ENCODE data around the gene DIP2C.
"Not testable (repeated sequence)": the region's sequence is repeated elsewhere in the genome, so short reads cannot be mapped to it uniquely, and the experiment has no call there.

Gene DIP2C

DNA sequence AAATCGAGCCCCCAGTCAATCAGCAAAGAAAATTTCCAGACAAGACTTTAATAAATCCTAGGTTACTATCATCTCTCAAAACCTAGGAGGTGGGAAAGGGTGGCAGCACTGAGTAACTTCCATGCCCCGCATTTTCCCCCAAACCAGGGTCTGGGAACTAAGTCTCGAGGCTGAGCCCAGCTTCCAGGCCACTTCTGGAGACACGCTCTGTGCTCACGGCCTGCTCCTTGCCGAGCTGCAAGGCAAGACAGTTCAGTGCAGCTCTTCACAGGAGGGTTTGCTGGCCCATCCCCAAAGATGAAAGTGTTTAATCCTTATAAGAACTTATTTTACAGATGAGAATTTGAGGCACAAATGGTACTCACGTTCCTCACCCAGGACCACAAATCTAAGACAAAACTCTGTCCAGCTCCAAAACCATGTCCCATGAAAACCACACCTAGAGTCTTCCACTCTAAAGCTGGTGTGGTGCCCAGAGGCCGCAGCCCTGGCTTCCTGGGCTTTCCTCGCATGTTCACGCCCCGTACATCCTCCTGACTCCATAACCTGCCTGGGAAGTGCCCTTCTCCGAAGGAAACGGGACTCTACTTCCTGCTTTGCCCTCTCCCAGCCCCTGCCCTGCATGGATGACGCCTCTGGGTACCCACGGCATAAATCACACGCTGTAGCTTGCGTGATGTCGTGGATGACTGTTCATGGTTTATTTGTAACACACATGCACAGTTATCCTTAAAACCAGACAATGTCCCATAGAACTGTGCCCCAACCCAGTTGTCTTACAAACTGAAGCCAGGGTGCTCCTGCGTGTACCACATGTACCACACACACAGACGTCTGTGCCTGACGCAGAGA, 201.2 kb downstream of the DIP2C start:
- no peak for DNase-seq

DNA sequence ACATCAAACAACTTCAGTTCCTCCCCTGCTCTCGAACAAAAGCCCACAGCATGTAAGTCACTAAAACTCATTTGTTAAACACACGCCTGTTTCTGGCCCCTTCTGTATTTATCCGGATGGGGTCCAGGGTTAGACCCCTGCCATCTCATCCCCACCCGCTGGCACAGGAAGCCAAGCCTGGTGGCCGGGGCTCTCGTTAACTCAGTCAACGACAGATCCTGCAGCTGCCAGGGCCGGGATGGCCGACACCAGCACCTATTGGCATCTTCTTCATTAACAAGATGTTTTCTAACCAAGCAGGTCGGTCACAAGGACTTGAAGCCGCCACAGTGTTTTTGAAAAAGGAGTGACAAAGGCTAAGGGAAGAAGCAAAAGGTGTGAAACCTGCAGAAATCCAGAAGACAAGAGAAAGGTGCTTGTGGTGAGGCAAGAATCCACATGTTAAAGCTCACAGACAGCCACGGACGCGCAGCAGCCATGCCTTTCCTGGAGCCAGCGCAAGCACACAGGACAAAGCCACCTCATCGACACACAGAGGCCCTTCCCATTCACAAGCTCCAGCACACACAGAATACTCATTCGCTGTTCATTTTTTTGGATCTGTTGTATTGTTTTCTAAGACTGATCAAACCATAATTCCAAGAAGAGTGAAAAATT, 202.7 kb downstream of the DIP2C start:
- DNase-seq = no peak

DNA sequence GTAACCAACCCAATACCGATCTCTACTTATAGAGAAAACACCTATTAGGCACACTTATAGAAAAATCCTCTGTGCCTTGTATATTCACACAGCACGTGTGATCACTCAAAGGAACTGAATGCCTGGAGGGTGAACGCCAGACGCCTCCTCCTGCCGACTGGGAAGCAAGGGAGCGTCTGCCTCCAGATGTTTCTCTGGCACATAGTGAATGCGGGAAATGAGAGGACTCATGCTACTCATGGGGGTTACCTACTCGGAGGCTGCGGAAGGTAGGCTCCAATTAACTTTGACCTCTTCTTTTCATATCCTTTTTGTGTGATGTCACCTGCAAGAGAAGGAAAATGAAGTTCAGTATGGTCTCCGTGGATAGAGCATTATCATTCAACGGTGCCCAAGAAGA, 203.3 kb downstream of the DIP2C start:
- DNase-seq = no peak

DNA sequence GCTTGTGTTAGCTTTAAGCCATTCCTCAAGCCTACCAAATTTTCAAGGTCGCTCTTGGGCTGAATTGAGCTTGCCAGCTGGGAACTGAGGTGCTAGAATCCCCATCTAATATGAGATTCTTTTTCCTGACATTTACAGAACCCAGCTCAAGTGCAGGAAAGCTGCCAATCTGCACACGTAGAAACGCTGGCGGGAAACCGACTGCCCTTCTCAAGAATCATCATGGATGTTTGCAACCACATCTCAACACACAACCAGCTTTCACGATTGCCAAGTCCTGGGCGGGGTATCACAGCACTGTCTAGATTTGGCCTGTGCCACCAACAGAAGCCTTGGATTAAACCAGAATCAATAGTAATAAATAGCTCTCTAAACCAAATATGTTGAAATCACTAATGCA, 203.7 kb downstream of the DIP2C start:
- peak; percentile 6 for DNase-seq

DNA sequence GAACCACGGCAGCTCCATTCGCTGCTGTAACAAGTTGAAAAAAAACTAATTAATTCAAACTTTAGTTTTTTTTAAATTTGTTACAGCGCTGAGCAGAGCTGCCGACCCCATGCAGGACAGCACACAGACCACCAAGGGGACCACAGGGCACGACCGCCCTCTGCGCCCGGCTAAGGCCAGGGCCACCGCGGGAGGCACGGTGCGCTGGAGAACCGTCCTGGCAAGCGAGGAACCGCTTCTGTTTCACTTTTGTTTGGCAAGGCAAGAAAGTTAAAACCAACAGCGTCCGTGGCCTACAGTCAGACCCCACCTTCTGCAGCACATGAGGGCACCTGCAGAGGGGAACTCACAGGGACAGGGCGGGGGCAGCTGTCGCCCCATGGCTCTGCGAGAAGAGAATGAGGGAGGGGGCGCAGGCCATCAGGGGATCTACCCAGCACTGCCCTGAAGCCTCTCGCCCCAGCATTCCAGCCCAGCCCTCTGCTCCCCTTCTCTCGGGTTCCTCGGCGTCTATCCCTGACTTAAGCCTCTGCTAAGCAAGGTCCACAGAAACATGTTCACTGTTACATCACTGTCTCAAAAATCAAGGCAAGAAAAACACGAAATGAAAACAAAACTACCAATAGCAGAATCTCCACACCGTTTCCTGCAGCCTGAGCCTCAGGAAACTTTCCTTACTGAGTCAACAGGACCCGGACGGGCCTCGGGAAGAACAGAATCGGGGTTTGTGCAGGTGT, 204.4 kb downstream of the DIP2C start:
- peak; percentile 25 for DNase-seq

DNA sequence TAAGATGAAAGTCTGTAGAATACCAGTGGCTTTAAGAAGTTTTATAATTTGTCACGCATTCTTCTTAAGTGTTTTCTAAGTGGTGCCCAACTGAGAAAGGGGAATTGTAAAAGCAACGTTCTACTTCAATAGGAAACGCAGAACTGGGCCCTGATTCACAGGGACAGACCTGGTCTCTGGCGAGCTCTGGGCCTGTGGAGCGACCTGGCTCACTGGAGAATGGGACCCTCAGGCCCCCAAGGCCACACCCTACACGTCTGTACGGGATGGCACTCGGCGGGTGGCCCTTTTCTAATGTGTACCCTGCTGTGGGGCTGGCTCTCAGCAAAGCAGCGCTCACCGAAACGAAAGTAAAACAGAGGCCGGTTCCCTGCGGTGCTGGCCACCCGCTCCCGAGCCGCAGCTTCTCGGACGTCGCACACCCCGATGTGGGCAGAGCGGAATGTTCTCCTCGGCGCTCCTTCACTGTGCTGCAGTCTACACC, 205.0 kb downstream of the DIP2C start:
- peak; percentile 23 for DNase-seq

DNA sequence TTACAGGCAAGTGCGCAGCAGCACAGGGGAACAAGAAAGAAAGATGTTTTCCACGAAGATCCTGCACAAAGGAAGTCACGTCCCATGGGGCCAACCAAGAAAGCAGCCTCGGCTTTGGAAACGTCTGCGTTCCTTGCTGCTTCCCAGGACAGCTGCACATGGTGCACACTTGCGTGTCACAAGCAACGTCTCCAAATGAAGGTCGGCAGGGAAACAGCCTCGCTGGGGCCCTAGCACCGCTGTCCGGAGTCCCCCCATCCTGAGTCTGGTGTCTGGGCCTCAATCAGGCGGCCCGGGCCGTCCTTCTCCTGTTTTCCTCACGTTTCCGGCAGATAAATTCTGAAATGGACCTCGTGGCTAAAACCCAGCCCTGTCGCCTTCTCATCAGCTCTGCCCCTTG, 206.2 kb downstream of the DIP2C start:
- peak; percentile 9 for DNase-seq

DNA sequence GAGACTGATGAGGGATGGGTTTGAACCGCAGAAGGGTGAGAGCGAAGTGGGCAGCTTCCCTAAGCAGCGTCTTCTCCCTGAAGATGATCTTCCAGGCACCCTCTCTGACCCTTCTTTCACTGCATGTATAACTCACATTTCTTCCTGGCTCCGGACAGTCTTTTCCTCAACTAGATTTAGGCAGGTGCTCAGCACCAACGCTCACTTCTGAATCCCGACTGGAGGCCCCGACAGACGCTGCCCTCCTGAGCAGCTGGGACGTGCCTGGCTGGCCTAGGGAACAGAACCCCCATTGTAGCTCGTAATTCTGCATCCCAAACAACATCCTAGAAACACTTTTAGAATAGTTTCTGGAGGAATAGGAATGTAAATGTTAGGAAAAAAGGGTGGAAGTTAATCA, 206.6 kb downstream of the DIP2C start:
- DNase-seq = peak; percentile 8

DNA sequence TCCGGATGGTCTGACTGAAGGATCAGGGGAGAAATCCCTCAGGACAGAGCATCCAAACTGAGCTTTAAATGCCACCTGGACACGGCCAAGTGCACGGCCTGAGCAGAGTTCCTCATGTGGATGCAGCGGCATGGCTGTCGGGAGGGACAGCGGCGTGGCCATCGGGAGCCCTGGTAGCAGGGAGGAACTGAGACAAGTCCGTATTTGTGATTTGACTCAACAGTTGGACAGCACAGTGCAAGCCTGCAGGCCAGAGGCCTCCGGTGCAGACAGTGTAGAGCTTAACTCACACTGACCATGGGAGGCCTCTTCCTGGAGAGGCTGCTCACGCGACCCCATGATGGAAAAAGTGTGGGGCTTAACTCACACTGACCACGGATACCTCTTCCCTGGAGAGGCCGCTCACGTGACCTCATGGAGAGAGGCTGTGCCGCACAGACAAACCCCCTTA, 207.4 kb downstream of the DIP2C start:
- peak; percentile 12 for DNase-seq

DNA sequence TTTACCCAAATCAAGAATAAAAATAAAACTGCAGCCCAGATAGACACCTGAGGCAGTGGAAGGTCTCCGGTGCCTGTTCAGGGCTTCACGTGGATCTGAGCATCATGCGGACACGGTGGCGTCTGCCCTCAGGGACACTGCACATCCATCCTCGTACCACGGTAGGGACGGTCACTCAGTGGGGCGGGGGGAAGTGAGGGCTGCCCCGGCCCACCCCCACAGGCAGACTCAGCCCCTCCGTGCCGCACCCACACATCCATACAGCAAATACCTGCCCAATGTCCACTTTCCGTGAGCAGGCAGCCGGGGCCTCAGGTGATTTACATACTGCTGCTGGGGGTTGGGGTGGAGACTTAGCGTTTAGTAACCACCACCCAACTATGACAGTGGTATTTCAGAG, 207.8 kb downstream of the DIP2C start:
- DNase-seq = peak; percentile 1

DNA sequence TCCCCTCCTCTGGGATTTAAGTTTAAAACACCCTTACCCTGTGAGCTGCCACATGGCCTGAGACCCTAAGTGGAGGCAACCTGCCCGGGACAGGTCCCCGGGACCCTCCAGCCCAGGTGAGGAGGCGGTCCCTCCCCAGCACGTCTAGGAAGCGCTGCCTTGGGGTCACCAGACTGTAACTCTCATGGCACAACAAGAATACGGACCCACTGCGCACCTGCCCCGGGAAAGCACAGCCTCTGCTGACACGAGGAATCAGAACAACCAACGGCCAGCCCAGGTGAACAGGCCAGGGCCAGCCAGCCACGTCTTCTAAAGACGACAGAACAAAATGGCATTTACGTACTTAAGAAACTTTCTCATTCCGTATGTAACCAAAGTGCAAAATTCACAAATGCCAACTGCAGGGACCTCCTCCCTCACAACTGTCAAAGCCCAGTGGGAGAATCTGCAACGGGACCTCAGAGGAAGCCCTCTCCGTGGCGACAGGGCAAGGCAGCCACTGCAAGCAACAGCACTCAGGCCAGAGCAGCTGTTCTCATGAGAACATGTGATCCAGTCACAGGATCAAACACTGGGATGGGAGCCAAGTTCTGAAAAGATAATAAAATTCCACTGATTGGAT, 208.4 kb downstream of the DIP2C start:
- DNase-seq = no peak

DNA sequence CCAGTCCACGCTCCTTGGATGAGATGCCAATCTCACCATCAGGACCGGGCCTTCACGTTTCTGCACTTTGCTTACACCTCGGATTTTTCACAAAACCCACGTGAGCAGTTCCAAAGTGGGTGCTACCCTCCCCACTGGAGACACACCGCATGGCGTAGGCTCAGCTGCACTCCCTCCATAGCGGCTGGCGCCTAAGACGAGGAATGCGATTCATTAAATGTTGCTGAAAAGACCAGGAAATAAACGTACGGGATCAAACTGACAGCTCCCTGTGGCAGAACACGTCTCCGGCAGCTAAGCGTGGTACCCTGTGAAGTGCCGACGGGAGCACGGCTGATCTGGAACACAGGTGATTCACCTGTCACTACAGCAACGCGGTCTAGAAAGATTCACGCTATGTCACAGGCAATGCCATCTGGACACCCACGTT, 209.0 kb downstream of the DIP2C start:
- peak; percentile 12 for DNase-seq

DNA sequence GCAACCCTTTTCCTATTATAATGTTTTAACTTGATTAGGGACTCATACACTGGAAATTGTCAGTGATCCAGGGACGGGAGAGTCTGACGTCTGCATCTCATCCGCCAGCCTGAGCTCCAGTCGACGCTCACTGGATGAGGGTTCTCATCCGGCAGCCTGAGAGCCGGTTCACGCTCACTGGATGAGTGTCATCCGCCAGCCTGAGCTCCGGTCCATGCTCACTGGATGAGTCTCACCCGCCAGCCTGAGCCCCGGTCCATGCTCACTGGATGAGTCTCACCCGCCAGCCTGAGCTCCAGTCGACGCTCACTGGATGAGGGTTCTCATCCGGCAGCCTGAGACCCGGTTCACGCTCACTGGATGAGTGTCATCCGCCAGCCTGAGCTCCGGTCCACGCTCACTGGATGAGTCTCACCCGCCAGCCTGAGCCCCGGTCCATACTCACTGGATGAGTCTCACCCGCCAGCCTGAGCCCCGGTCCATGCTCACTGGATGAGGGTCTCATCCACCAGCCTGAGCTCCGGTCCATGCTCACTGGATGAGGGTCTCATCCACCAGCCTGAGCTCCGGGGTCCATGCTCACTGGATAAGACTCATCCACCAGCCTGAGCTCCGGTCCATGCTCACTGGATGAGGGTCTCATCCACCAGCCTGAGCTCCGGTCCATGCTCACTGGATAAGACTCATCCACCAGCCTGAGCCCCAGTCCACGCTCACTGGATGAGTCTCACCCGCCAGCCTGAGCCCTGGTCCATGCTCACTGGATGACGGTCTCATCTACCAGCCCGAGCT, 209.6 kb downstream of the DIP2C start:
- DNase-seq = not testable (repeated sequence)

DNA sequence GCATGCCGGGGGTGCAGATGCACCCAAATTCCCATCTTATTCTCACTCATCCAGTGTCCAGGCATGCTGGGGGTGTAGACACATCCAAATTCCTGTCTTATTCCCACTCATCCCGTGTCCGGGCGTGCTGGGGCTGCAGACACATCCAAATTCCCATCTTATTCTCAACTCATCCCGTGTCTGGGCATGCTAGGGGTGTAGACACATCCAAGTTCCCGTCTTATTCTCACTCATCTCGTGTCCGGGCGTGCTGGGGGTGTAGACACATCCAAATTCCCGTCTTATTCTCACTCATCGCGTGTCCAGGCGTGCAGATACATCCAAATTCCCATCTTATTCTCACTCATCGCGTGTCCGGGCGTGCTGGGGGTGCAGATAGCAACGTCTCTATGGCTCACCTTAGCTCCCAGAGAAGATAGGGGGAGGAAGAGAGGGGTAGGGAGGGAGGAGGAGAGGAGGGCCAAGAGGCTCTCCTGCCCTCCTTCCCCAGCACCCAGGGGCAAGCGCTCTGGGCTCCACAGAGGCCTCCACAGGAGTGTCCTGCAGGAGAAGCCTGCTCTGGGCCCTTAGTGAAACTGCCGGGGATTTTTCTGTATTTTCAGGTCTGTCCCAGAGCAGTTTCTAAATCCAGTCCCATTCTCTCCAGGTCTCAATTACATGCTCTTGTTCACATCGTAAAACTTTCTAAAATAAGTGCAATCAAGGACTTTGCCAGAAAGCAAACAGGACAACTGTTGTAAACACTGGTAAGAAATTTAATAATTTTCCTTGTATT, 210.8 kb downstream of the DIP2C start:
- DNase-seq = no peak

DNA sequence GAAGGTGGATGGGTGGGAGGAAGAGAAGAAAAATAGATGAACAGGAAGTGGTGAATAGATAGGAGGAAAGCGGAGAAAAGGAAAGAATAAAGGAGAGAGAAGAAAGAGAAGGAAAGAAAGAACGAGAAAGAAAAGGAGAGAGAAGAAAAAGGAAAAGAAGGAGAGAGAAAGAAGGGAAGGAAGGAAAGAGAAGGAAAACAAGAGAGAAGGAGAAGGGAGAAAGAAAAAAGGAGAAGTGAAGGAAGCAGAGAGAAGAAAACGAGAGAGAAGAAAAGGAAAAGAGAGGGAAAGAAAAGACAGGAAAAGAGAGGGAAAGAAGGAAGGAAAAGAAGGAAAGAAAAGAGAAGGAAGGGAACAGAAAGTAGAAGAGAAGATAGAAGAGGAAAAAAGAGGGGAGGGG, 211.8 kb downstream of the DIP2C start:
- no peak for DNase-seq

DNA sequence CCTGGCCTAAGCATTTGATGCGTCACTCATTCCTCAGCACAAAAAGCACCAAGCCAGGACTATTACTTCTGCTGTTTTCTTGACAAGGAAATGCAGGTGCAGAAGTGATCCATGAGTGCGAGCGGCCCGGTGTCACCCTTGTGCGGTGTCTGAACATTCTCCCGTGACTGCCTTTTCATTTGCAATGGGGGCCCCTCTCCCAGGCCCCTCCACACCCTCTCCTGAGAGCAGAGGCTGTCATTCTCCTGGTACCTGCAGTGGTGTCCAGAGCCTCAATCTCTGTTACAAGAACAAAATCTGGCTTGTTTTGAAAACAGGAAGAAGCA, 213.1 kb downstream of the DIP2C start:
- DNase-seq = no peak

DNA sequence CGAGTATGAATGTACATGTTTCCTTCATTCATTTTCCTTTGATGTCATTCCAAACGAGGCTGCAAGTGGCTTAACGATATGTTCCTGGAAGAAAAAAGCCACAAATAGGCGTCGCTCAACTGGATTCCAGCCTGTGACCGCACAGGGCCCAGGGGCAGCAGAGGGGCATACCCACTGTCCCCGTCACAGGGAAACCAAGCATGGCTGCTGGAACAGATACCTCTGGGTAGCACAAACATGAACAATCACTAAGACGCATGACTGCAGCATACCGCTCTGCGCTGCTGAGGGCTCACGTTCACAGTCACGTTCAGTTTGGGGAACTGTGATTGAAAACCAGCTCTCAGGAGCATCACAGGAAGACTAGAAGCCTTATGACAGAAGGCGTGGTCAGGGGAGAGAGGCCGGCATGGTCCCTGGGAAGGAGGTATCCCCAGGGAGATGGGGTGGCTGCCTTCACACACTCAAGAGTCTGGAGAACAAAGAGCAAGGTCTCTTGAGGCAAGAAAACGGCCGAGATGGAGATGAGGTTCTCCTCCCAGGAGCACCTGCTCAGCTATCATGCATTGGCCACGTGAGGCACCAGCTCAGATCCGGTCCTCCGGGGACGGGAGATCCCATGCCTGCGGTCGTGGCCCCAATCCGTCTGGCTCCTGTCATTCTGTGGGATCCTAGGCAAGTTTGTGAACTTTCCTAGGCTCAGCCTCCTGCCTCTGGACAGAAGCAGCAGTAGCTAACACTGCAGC, 213.6 kb downstream of the DIP2C start:
- DNase-seq = no peak

DNA sequence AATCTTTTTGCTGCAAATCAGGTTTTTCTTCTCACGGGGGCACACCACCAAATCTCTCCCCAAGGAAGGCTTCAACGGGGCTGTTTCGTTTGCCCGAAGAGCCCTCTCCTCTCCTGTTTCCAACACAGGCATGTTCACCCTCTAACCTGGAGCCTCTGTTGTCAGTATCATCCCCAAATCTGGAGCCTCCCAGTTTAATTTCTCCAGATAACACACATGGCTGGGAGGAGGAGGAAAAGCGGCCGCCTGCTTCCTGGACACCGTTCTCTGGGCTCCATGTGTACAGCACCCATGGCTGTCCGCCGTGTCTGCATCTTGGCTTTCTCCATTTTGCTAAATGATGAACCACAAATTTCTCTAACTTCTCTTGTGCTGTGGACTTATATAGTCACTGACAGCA, 214.5 kb downstream of the DIP2C start:
- no peak for DNase-seq

DNA sequence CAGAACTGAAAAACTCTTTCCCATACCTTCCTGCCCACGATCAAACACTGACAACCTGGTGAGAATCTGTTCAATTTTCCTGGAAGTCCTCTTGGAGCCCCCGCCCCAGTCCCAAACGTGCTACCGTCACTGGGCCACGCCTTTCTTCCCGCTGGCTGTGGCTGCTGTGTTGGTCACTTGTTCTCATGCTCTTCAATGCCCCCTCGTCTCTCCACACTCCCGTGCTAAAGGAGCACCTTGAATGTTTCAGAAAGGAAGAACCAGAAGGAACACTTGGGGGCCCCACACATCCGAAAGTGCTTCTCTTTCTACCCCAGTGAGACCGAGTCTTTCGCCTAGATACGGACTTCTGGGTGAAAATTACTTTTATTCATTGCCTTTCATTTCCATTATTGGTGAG, 215.1 kb downstream of the DIP2C start:
- DNase-seq = no peak

DNA sequence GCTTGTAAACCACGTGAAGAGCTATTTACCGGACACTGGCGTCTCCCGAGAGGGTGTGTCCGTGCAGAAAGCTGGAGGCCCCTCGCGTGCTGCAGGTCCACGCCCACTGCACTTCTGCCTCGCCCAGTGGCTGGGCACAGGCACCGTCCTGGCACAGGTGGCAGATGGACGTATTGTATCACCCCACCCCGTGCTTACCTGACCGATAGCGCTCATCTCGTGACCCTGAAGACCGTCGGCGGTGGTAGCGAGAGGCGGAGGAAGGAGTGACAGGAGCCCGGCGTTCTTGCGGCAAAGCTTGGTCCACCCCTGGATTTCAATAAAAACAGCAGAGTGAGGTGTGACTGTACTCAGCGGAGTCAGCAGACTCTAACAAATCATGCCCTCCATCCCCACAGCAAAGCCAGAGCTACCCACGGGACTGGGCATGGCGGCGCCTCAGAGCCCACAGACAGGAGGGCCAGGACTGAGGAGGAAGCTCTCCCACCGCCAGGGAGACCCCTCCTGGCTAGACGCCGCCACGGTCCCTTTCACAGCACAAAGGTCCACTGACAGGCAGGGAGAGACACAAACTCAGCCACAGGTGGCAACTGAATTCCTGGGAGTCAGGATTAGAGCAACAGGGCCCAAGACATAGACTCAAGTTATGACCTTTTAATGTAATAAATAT, 217.1 kb downstream of the DIP2C start:
- no peak for DNase-seq

All from stimulated activated CD8-positive, alpha-beta memory T cell treated with anti-CD3 and anti-CD28 coated beads, Interleukin-4, amount 100 ng/mL, for 48 hours (primary cell).